ENCODE results near the gene CDCP2. TPM values are rescaled to one million over a fixed set of nuclear protein-coding genes. Genes with fewer than 3 reads are reported as not detected.

Gene CDCP2
- total RNA-seq, 1 experiment from 2014 or later = not detected

DNA sequence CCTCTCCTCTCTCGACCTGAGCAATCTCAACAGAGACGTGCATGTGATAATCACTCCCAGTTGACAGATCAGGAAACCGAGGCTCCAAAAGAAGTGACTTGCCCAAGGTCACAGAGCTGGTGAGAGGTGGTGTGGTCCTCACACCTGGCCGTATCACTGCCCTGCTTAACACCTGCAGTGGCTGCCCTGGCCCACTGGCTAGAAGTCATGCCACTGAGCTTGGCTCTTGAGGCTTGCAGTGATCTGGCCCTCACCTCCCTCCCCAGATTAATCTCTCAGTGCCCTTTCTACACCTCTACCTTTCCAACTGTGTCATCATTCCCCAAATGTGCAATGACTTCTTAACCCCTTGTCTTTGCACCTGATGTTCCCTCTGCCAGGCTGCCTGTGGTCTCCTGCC, 38.8 kb downstream of the CDCP2 start (continued):
- no peak for TF ChIP-seq MYBL2 (CRISPR knock-in tag; IDR thresholded peaks at IDR 0.05)
- TF ChIP-seq RORB (CRISPR knock-in tag; IDR thresholded peaks at IDR 0.05) = no peak
- TF ChIP-seq, protein P1, sequence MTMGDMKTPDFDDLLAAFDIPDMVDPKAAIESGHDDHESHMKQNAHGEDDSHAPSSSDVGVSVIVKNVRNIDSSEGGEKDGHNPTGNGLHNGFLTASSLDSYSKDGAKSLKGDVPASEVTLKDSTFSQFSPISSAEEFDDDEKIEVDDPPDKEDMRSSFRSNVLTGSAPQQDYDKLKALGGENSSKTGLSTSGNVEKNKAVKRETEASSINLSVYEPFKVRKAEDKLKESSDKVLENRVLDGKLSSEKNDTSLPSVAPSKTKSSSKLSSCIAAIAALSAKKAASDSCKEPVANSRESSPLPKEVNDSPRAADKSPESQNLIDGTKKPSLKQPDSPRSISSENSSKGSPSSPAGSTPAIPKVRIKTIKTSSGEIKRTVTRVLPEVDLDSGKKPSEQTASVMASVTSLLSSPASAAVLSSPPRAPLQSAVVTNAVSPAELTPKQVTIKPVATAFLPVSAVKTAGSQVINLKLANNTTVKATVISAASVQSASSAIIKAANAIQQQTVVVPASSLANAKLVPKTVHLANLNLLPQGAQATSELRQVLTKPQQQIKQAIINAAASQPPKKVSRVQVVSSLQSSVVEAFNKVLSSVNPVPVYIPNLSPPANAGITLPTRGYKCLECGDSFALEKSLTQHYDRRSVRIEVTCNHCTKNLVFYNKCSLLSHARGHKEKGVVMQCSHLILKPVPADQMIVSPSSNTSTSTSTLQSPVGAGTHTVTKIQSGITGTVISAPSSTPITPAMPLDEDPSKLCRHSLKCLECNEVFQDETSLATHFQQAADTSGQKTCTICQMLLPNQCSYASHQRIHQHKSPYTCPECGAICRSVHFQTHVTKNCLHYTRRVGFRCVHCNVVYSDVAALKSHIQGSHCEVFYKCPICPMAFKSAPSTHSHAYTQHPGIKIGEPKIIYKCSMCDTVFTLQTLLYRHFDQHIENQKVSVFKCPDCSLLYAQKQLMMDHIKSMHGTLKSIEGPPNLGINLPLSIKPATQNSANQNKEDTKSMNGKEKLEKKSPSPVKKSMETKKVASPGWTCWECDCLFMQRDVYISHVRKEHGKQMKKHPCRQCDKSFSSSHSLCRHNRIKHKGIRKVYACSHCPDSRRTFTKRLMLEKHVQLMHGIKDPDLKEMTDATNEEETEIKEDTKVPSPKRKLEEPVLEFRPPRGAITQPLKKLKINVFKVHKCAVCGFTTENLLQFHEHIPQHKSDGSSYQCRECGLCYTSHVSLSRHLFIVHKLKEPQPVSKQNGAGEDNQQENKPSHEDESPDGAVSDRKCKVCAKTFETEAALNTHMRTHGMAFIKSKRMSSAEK (CRISPR knock-in tag; IDR thresholded peaks at IDR 0.05; ENCODE audit: borderline replicate concordance) = no peak
- no peak for TF ChIP-seq SP1 (CRISPR knock-in tag; conservative IDR thresholded peaks at IDR 0.05)

DNA sequence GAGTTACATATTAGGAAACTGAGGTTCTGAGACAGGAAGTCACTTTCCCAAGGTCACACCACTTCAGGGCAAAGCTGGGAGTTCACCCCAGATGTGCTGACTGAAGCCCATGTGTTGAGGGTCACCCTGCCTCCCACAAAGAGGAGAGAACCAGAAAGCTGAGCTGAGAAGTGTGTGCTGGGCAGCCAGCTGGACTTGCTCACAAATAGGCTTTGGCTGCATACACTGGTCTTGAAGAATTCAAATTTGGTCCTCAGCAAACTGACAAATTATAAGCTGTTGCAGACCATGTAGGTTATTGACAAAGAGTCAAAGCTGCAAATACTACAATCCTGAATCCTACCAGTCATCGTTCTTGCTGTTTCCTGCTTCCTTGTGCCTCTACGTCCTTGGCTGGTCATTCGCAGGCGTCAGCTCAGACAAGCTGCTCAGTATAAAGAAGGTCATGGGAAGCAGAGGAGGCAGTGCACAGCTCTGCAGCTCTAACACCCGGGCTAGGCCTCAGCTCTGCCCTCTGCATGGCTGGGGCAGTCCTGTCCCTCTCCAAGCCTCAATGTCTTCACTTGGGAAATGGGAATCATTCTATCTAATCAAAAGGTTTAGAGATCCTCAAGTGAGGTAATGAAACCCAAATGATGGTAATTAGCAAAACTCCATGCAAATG, 40.0 kb downstream of the CDCP2 start:
- DNase-seq (ENCODE audit: low spot score) (no peak), ATAC-seq (no peak)
- Mint-ChIP-seq H3K4me1 (0 out of 2 replicates have a peak, but pooled peaks cover 2% of the 10 kb centered on the region), H3K9me3 (no peaks in the 10 kb centered on the region), H3K27me3 (ENCODE audit: low read depth) (no peaks in the 10 kb centered on the region), H3K4me3 (no peak overlapping the region), H3K36me3 (no peaks in the 10 kb centered on the region), H3K27ac (no peak overlapping the region)
- POLR2A ChIA-PET = no interaction called here
- CTCF ChIA-PET = interaction anchor here (0.6 to 3.3 kb wide), 4 partner anchors 8 to 587 kb away, joined by 3 to 14 read pairs (median 6); no protein-coding TSS in a partner anchor
- TF ChIP-seq HMGA2 (CRISPR knock-in tag; IDR thresholded peaks at IDR 0.05) = no peak
- TF ChIP-seq, protein P2, sequence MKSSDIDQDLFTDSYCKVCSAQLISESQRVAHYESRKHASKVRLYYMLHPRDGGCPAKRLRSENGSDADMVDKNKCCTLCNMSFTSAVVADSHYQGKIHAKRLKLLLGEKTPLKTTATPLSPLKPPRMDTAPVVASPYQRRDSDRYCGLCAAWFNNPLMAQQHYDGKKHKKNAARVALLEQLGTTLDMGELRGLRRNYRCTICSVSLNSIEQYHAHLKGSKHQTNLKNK (CRISPR knock-in tag; IDR thresholded peaks at IDR 0.05) = no peak
- TF ChIP-seq, protein P3, sequence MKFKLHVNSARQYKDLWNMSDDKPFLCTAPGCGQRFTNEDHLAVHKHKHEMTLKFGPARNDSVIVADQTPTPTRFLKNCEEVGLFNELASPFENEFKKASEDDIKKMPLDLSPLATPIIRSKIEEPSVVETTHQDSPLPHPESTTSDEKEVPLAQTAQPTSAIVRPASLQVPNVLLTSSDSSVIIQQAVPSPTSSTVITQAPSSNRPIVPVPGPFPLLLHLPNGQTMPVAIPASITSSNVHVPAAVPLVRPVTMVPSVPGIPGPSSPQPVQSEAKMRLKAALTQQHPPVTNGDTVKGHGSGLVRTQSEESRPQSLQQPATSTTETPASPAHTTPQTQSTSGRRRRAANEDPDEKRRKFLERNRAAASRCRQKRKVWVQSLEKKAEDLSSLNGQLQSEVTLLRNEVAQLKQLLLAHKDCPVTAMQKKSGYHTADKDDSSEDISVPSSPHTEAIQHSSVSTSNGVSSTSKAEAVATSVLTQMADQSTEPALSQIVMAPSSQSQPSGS (CRISPR knock-in tag; IDR thresholded peaks at IDR 0.05; ENCODE audit: borderline replicate concordance, low read depth) = no peak
- TF ChIP-seq ZNF396 (CRISPR knock-in tag; IDR thresholded peaks at IDR 0.05; ENCODE audit: borderline replicate concordance) = no peak
- TF ChIP-seq SMAD4 (CRISPR knock-in tag; IDR thresholded peaks at IDR 0.05) = no peak
- TF ChIP-seq ATF1 (CRISPR knock-in tag; IDR thresholded peaks at IDR 0.05) = no peak
- TF ChIP-seq NFE2L1 (CRISPR knock-in tag; IDR thresholded peaks at IDR 0.05) = no peak
- TF ChIP-seq, protein P4, sequence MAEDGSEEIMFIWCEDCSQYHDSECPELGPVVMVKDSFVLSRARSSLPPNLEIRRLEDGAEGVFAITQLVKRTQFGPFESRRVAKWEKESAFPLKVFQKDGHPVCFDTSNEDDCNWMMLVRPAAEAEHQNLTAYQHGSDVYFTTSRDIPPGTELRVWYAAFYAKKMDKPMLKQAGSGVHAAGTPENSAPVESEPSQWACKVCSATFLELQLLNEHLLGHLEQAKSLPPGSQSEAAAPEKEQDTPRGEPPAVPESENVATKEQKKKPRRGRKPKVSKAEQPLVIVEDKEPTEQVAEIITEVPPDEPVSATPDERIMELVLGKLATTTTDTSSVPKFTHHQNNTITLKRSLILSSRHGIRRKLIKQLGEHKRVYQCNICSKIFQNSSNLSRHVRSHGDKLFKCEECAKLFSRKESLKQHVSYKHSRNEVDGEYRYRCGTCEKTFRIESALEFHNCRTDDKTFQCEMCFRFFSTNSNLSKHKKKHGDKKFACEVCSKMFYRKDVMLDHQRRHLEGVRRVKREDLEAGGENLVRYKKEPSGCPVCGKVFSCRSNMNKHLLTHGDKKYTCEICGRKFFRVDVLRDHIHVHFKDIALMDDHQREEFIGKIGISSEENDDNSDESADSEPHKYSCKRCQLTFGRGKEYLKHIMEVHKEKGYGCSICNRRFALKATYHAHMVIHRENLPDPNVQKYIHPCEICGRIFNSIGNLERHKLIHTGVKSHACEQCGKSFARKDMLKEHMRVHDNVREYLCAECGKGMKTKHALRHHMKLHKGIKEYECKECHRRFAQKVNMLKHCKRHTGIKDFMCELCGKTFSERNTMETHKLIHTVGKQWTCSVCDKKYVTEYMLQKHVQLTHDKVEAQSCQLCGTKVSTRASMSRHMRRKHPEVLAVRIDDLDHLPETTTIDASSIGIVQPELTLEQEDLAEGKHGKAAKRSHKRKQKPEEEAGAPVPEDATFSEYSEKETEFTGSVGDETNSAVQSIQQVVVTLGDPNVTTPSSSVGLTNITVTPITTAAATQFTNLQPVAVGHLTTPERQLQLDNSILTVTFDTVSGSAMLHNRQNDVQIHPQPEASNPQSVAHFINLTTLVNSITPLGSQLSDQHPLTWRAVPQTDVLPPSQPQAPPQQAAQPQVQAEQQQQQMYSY (CRISPR knock-in tag; IDR thresholded peaks at IDR 0.05) = no peak
- TF ChIP-seq ELF4 (CRISPR knock-in tag; IDR thresholded peaks at IDR 0.05; ENCODE audit: low read depth) = no peak
- TF ChIP-seq, protein P5, sequence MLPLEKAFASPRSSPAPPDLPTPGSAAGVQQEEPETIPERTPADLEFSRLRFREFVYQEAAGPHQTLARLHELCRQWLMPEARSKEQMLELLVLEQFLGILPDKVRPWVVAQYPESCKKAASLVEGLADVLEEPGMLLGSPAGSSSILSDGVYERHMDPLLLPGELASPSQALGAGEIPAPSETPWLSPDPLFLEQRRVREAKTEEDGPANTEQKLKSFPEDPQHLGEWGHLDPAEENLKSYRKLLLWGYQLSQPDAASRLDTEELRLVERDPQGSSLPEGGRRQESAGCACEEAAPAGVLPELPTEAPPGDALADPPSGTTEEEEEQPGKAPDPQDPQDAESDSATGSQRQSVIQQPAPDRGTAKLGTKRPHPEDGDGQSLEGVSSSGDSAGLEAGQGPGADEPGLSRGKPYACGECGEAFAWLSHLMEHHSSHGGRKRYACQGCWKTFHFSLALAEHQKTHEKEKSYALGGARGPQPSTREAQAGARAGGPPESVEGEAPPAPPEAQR (CRISPR knock-in tag; IDR thresholded peaks at IDR 0.05) = no peak
- TF ChIP-seq FOXK1 (CRISPR knock-in tag; IDR thresholded peaks at IDR 0.05) = no peak
- TF ChIP-seq, protein P6, sequence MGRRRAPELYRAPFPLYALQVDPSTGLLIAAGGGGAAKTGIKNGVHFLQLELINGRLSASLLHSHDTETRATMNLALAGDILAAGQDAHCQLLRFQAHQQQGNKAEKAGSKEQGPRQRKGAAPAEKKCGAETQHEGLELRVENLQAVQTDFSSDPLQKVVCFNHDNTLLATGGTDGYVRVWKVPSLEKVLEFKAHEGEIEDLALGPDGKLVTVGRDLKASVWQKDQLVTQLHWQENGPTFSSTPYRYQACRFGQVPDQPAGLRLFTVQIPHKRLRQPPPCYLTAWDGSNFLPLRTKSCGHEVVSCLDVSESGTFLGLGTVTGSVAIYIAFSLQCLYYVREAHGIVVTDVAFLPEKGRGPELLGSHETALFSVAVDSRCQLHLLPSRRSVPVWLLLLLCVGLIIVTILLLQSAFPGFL (CRISPR knock-in tag; IDR thresholded peaks at IDR 0.05; ENCODE audit: borderline replicate concordance) = no peak
- TF ChIP-seq, protein P7, sequence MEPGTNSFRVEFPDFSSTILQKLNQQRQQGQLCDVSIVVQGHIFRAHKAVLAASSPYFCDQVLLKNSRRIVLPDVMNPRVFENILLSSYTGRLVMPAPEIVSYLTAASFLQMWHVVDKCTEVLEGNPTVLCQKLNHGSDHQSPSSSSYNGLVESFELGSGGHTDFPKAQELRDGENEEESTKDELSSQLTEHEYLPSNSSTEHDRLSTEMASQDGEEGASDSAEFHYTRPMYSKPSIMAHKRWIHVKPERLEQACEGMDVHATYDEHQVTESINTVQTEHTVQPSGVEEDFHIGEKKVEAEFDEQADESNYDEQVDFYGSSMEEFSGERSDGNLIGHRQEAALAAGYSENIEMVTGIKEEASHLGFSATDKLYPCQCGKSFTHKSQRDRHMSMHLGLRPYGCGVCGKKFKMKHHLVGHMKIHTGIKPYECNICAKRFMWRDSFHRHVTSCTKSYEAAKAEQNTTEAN (CRISPR knock-in tag; IDR thresholded peaks at IDR 0.05) = no peak
- no peak for TF ChIP-seq ETV6 (CRISPR knock-in tag; IDR thresholded peaks at IDR 0.05)
- no peak for TF ChIP-seq FOXP1 (CRISPR knock-in tag; IDR thresholded peaks at IDR 0.05; ENCODE audit: borderline replicate concordance)
- TF ChIP-seq NFATC4 (CRISPR knock-in tag; IDR thresholded peaks at IDR 0.05) = no peak
- no peak for TF ChIP-seq ZNF671 (CRISPR knock-in tag; IDR thresholded peaks at IDR 0.05)

Measured in WTC11 (cell line).